Left lung (tissue), 10 donors: ENCODE measurements around the gene HERC3. TPM values are rescaled to one million over a fixed set of nuclear protein-coding genes. Genes with fewer than 3 reads are reported as not detected.

Source experiments
- ATAC-seq: fragments of 200-7000 bp; cut with Tn5 transposase; one replicate; pipeline ENCODE4 v1.9.1; 2020; ENCODE audit warnings: moderate library complexity
- DNase-seq, 4 donors: peaks; one replicate each; pipeline ENCODE4 v3.0.0-alpha.2; 2013 to 2020
- H3K27ac ChIP-seq, 2 donors: fragments of 200-600 bp; sonication (generic) in 1 of 2; one replicate each; pipeline versions ENCODE4 v1.5.0 to v1.8.0; 2020 to 2021
- H3K27me3 ChIP-seq, 2 donors: fragments of 200-600 bp; sonication (generic) in 1 of 2; one replicate each; pipeline versions ENCODE4 v1.5.0 to v1.8.0; 2020 to 2021
- H3K36me3 ChIP-seq, 2 donors: fragments of 200-600 bp; sonication (generic) in 1 of 2; one replicate each; pipeline versions ENCODE4 v1.5.0 to v1.8.0; 2020 to 2021
- H3K4me1 ChIP-seq, 2 donors: fragments of 200-600 bp; one replicate each; pipeline ENCODE4 v1.8.0; 2021
- H3K4me3 ChIP-seq, 2 donors: fragments of 200-600 bp; sonication (generic) in 1 of 2; one replicate each; pipeline versions ENCODE4 v1.5.0 to v1.8.0; 2020 to 2021; ENCODE audit warnings: mild to moderate bottlenecking in 1 of 2
- H3K9me3 ChIP-seq, 2 donors: fragments of 200-600 bp; sonication (generic) in 1 of 2; one replicate each; pipeline versions ENCODE4 v1.5.0 to v1.8.0; 2020 to 2021
- intact Hi-C, 2 donors: fragments of 100-400 bp; cut with DNase I; formaldehyde crosslinking; loops; one replicate each; pipeline versions ENCODE4 v1.11.2 to v1.14.2; 2022
- polyA plus RNA-seq, 6 donors: library from polyadenylated mRNA; unstranded; fragments of 120-200 nt; gene quantifications; one replicate each; pipeline ENCODE4 v1.2.1, GENCODE V29; 2013; ENCODE audit not compliant: insufficient read length in 6 of 6
- total RNA-seq, 2 donors: library from RNA; stranded (reverse); fragmentation: NEBNext Ultra II Directional; extraction: Animal tissue kit (Norgen Biotek cat#: 25700); gene quantifications; one replicate each; pipeline ENCODE4 v1.2.1, GENCODE V29; 2021
- TF ChIP-seq, protein P1 (sequence below), 2 donors: fragments of 200-600 bp; sonication (generic) in 1 of 2; IDR thresholded peaks; one replicate each; pipeline versions ENCODE4 v1.5.0 to v1.8.0; 2021; ENCODE audit warnings: antibody characterized with exemption in 2 of 2
- donor health status: DM: no; HTN: yes; CAD: no.
- donor health status: DM: no; HTN: no; CAD: no.

Gene HERC3
- total and polyA plus RNA-seq, 8 donors, result 17.1 to 43.8 (median 22.2) TPM

DNA sequence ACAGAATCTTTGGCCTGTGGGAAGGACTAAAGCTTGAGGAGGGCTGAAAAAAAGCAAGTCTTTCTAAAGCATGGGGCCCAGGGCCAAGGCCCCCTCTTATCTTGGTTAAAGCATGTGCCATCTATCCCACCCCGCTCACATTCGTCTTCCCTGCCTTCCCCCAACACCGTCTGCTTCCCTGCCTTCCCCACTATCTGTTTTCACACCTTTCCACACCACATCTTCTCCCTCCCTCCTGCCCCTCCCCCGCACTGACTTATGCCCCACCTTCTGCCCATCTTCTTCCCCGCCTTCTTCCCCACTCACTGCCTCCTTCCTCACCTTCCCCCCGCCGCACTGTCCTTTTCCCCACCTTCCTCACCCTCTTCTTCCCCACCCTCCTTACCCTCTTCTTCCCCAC, 106.2 kb downstream of the HERC3 start:
- H3K27me3 ChIP-seq, result no peaks in the 10 kb centered on the region
- DNase-seq, result no peak
- H3K27ac ChIP-seq, result no peak overlapping the region
- ATAC-seq, result no peak
- H3K4me3 ChIP-seq, result no peak overlapping the region
- no peaks in the 10 kb centered on the region for H3K4me1 ChIP-seq
- intact Hi-C loops, result no loop called here
- TF ChIP-seq, protein P1, sequence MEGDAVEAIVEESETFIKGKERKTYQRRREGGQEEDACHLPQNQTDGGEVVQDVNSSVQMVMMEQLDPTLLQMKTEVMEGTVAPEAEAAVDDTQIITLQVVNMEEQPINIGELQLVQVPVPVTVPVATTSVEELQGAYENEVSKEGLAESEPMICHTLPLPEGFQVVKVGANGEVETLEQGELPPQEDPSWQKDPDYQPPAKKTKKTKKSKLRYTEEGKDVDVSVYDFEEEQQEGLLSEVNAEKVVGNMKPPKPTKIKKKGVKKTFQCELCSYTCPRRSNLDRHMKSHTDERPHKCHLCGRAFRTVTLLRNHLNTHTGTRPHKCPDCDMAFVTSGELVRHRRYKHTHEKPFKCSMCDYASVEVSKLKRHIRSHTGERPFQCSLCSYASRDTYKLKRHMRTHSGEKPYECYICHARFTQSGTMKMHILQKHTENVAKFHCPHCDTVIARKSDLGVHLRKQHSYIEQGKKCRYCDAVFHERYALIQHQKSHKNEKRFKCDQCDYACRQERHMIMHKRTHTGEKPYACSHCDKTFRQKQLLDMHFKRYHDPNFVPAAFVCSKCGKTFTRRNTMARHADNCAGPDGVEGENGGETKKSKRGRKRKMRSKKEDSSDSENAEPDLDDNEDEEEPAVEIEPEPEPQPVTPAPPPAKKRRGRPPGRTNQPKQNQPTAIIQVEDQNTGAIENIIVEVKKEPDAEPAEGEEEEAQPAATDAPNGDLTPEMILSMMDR (IDR thresholded peaks at IDR 0.05), result no peak
- no peaks in the 10 kb centered on the region for H3K9me3 ChIP-seq
- H3K36me3 ChIP-seq, result peaks cover 0 to 32% of the 10 kb centered on the region in 2 donors

GRCh38 chr4:88702782-88703181, 110.5 kb downstream of the HERC3 start:
- ATAC-seq (no peak), DNase-seq (no peak)
- H3K27ac ChIP-seq, result no peak overlapping the region
- H3K36me3 ChIP-seq, result peaks cover 0 to 50% of the 10 kb centered on the region in 2 donors
- no peak overlapping the region for H3K4me3 ChIP-seq
- TF ChIP-seq, protein P1 (IDR thresholded peaks at IDR 0.05), result no peak
- H3K4me1 ChIP-seq, result no peaks in the 10 kb centered on the region
- intact Hi-C loops, result loop anchor here in 1 of 2 donors (10.0 kb wide), 1 partner anchor 322 kb away; no protein-coding TSS in a partner anchor
- H3K27me3 ChIP-seq, result no peaks in the 10 kb centered on the region
- no peaks in the 10 kb centered on the region for H3K9me3 ChIP-seq

DNA sequence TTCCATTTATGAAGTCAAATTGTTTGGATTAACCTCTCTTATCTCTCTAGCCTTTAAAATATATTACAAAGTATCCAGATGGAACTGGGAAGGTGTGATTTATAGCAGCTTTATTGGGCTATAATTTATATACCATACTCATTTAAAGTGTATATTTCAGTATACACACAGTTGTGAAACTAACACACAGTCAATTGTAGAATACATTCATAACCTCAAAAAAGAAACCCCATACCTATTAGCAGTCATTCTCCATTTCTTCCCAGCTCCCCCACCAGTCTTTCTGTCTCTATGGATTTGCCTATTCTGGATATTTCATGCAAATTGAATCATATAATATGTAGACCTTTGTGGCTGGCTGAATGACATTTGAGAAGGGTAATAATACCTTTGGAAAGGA, 112.9 kb downstream of the HERC3 start:
- H3K9me3 ChIP-seq, result no peaks in the 10 kb centered on the region
- H3K4me1 ChIP-seq, result no peaks in the 10 kb centered on the region
- intact Hi-C loops, result loop anchor here in 1 of 2 donors (10.0 kb wide), 1 partner anchor 320 kb away; no protein-coding TSS in a partner anchor
- ATAC-seq (no peak), DNase-seq (no peak)
- no peak overlapping the region for H3K4me3 ChIP-seq
- H3K27ac ChIP-seq, result no peak overlapping the region
- H3K27me3 ChIP-seq, result no peaks in the 10 kb centered on the region
- TF ChIP-seq, protein P1 (IDR thresholded peaks at IDR 0.05), result no peak
- peaks cover 0 to 54% of the 10 kb centered on the region in 2 donors for H3K36me3 ChIP-seq

DNA sequence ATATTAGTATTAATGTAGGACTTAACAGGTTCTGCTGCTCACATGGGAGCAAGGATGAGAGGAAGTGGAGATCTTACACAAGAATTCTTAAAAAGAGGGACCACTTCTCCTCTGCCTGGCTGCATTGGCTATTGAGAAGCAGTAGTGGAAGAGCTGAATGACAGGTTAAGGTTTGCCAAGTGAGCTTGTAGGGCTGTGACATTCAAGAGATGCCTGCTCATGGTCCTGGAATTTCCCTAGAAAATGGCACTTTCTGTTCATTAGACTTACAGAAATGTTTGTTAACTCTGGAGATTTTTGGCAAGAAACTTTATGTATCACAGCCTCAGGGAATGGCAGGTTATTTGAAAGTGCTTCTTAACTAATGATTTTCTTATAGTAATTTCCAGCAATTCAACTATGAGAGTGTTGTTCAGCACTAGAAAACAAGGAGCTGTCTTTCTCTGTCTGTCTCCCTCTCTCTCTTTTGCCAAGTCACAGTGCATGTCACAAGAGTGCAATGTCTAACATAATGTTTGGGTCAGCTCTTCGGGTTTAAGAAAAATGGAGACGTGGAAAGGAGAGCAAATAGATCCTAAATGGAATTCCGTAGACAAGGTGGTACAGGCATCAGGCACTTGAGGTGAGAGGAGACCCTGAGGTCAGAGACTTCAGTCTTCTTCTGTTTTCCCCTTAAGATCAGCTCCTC, 113.7 kb downstream of the HERC3 start:
- H3K27me3 ChIP-seq, result no peaks in the 10 kb centered on the region
- no peak overlapping the region for H3K4me3 ChIP-seq
- peaks cover 0 to 61% of the 10 kb centered on the region in 2 donors for H3K36me3 ChIP-seq
- no peak for DNase-seq
- no peak overlapping the region for H3K27ac ChIP-seq
- ATAC-seq, result no peak
- H3K9me3 ChIP-seq, result no peaks in the 10 kb centered on the region
- intact Hi-C loops, result loop anchor here in 1 of 2 donors (10.0 kb wide), 1 partner anchor 319 kb away; no protein-coding TSS in a partner anchor
- H3K4me1 ChIP-seq, result no peaks in the 10 kb centered on the region
- TF ChIP-seq, protein P1 (IDR thresholded peaks at IDR 0.05), result no peak

GRCh38 chr4:88706574-88706973, 114.3 kb downstream of the HERC3 start:
- H3K9me3 ChIP-seq, result no peaks in the 10 kb centered on the region
- TF ChIP-seq, protein P1 (IDR thresholded peaks at IDR 0.05), result peak in 1 of 2 donors; percentile 34
- H3K36me3 ChIP-seq, result peaks cover 0 to 68% of the 10 kb centered on the region in 2 donors
- no peaks in the 10 kb centered on the region for H3K4me1 ChIP-seq
- DNase-seq (peak in 1 of 4 donors; percentile 75), ATAC-seq (peak; percentile 92)
- no peak overlapping the region for H3K27ac ChIP-seq
- H3K4me3 ChIP-seq, result no peak overlapping the region
- no peaks in the 10 kb centered on the region for H3K27me3 ChIP-seq
- intact Hi-C loops, result loop anchor here in 1 of 2 donors (10.0 kb wide), 1 partner anchor 318 kb away; no protein-coding TSS in a partner anchor
